ENCODE results near the gene PLBD1.

Gene PLBD1

GRCh38 chr12:14607568-14607967, 39.9 kb upstream of the PLBD1 start:
- no peak for TF ChIP-seq CTCF (IDR thresholded peaks at IDR 0.05)
- Histone ChIP-seq H3K27ac (no peak overlapping the region), H3K4me3 (no peak overlapping the region)
- DNase-seq (ENCODE audit: low spot score), result no peak

GRCh38 chr12:14605401-14605989, 37.8 kb upstream of the PLBD1 start:
- no peak for DNase-seq (ENCODE audit: low spot score)
- no peak overlapping the region for H3K27ac ChIP-seq
- TF ChIP-seq CTCF (IDR thresholded peaks at IDR 0.05), result no peak
- no peak overlapping the region for H3K4me3 ChIP-seq

- no peak overlapping the region for H3K4me3 ChIP-seq
- no peak overlapping the region for H3K27ac ChIP-seq
- DNase-seq (ENCODE audit: low spot score), result no peak
- TF ChIP-seq CTCF (IDR thresholded peaks at IDR 0.05), result no peak
Observed at GRCh38 chr12:14601692-14602478, 34.2 kb upstream of the PLBD1 start.

GRCh38 chr12:14597480-14597879, 29.8 kb upstream of the PLBD1 start:
- no peak for TF ChIP-seq CTCF (IDR thresholded peaks at IDR 0.05)
- DNase-seq (ENCODE audit: low spot score), result no peak
- no peak overlapping the region for H3K4me3 ChIP-seq
- H3K27ac ChIP-seq, result no peak overlapping the region

- no peak overlapping the region for H3K4me3 ChIP-seq
- no peak overlapping the region for H3K27ac ChIP-seq
- TF ChIP-seq CTCF (IDR thresholded peaks at IDR 0.05), result no peak
- DNase-seq (ENCODE audit: low spot score), result no peak
Observed at GRCh38 chr12:14591719-14592118, 24.0 kb upstream of the PLBD1 start.

- no peak for DNase-seq (ENCODE audit: low spot score)
- Histone ChIP-seq H3K4me3 (no peak overlapping the region), H3K27ac (no peak overlapping the region)
- no peak for TF ChIP-seq CTCF (IDR thresholded peaks at IDR 0.05)
Observed at GRCh38 chr12:14589169-14590004, 21.7 kb upstream of the PLBD1 start.

Measured in coronary artery (tissue), 2 donors.